DMS79 treated with DMSO at 0.1 percent for 48 hours (cell line): ENCODE results near the gene PMPCA.

Experiments used
- DNase-seq: peaks from one replicate; lab custom pipeline; 2025; lab: John Stamatoyannopoulos, UW

Gene PMPCA

DNA sequence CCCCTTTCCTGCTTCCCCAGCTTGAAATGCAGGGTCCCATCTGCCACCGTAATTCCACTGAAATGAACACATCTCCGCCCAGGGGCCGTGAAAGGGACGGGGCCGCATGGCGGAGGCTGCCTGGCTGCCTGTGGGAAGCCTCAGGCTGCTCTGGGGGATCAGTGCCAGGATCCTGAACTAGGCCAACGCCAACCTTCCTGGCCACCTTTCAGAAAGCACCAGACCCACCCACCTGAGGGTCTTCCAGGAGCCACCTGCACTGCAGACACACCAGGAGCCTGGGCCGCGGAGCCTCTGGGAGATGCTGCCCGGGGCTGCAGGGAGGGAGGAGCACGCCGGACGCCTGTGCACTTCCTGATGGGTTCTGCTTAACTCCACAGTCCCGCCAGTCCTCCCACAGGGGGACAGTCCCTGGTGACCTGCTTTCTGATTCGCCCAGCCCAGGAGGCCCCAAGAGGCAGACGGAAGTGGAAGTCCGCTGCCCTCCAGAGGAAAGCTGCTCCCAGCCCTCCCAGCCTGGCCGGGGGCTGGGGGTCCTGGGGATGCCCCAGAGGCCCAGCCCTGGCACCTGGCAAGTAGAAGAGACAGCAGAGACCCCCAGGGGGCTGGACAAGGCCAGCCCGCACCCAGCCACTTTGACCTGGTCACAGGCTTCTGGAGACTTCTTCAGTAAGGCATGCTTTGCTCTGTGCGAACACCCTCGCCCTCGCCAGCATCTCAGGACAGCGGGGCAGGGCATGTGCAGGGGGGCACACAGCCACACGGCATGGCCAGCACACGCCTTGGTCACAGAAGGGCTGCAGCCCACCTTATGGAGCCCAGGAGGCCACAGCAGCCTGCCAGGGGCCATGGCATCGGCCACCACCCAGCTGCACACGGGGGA lies 36.9 kb upstream of the PMPCA start, which contains the start of gene CARD9:
Gene CARD9 (minus strand): TSS at position 370 of the 883 bp plus-strand sequence. CDS start 1,591 bp downstream, outside the sequence.
- DNase-seq = no peak

DNA sequence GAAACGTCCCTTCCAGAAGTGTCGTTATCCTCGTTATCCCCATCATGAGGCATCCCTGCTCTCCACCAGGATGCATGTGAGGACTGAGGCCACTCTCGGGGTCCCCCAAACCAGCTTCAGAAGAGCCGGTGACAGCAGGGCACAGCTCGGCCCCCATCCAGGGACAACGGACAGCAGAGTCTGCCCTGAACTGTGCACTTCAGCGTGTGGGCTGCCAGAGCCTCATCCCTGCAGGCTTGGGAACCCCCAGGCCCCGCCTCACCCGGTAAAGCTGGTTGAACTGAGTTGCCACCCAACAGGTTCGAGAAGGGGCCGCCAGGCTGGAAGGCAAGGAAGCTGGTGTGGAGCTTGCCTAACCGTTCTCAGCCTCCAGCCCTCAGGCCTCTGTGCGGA lies 36.3 kb upstream of the PMPCA start:
- no peak for DNase-seq

DNA sequence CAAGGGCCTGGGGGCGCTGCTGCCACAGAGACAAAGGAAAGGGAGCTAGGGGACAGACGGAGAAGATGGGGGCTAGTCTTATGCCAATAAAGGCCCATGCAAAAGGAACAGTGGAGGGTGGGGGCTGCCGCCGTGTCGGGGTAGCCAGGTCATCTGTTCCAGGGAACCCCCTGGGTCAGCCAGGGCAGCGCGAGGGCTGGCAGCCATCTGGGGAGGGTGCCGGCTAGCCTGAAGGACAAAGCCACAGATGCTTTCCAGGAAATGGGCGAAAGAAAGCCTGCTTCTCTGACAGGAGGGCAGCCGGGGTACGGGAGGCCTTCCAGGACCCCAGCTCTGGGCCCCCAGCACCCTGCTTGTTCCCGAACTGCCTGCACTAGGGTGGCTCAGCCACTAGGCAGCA lies 35.4 kb upstream of the PMPCA start:
- DNase-seq = no peak

DNA sequence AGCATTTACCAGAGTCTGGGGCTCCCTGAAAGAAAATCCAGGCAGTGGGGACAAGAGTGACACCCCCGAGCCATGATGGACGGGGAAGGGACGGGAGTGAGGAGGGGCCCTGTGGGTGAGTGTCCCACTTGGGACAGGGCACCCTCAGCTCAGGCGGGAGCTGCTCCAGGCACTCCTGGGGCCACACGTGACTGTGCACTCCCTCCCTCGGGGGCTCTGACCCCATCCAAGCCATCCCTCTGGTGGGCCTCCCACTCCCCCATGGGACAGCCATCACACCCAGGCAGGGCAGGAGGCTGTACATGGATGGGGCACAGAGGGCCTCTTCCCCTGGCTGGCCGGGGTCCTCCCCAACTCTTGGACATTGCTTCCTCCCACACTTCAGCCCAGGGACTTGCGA lies 34.0 kb upstream of the PMPCA start:
- DNase-seq = no peak

DNA sequence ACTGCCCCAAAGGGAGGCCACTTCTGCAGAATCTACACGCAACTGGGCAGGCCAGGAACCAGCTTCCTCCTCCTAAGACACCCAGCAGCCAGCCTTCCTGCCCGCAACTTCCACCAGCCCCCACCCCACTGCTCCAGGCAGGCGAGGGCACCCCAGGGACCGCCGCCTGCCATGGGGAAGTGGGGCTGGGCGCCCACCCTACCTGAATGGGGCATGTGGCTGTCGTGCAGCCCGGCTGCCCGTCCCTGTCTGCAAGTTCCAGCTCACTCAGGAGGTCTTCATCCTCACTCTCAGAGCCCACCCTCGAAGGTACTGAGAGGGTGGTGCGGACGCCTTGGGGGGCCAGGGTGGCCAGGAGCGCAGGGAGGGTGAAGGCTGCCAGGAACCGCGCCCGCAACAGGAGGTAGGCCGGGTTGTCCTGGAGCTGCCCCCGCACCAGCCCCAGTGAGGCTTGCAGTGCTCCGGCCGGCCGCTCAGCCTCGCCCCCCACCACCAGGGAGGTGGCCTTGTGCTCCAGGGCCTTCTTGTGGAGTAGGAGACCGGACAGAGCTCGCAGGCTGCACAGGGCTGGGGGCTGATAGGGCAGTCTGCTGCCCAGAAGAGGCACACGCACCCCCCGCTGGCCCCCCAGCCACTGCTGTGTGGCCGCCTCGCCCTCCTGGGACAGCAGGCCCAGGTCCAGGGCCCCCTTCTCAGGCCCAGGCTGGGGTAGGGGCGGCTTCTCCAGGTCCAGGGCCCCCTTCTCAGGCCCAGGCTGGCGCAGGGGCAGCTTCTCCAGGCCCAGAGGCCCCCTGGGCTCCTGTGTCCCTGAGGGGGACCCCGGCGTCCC lies 32.9 kb upstream of the PMPCA start:
- no peak for DNase-seq

DNA sequence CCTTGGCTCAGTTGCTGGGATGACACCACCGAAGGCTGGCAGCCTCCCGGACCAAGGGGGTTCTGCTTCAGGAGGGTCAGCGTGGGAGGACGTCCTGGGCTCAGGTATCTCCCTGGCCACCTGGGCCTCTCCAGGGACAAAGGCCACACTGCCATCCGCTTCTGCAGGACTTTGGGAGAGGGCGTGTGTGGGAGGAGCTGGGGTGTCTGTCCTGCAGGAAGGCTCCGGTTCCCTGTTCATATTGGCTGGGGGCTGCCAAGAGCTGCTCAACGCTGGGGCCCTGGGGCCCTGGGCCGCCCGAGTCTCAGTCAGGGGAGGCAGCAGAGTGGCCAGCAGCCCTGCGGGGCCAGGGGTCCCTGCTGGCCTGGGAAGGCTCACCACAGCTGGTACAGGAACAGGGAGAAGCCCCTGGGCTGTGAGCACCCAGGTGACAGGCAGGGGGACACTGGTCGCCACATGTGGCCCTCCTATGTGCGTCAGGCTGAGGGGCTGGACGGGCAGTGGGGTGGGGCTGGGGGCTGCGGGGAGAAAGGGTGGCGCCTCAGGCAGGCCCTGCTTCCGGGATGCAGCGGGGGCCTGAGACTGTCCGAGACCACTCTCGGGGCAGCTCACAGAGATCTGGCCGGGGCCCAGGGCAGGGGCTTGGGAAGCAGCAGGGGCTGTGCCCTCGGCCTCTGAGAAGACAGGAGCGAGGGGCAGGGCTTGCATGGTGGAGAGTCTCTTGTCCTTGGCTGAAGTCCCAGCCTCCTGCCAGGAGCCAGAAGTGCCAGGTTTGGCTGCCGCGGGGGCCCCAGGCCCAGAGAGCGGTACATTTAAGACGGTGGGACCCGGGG lies 32.1 kb upstream of the PMPCA start:
- DNase-seq = peak; percentile 16

- no peak for DNase-seq
Observed at GRCh38 chr9:136379003-136379287, 31.5 kb upstream of the PMPCA start.

DNA sequence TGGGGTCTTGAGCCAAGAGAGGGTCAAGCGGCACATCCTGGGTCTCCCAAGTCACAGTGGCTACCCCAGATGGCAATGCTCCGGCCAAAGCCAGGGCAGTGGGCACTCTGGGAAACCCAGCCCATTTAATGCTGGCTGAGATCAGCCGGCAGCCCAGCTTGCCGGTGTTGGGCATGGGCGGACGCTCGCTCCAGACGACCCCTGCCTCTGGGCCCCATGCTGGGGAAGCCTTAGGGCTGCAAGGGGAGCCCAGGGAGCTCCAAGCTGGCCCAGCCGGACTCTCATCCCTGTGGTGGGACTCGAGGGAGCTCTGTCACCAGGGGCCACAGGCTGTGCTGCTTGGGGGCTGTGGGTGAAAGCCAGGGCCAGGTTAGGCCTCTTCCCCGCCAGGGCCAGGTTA lies 31.1 kb upstream of the PMPCA start:
- DNase-seq = no peak

- no peak for DNase-seq
Observed at GRCh38 chr9:136379891-136380290, 30.6 kb upstream of the PMPCA start.

DNA sequence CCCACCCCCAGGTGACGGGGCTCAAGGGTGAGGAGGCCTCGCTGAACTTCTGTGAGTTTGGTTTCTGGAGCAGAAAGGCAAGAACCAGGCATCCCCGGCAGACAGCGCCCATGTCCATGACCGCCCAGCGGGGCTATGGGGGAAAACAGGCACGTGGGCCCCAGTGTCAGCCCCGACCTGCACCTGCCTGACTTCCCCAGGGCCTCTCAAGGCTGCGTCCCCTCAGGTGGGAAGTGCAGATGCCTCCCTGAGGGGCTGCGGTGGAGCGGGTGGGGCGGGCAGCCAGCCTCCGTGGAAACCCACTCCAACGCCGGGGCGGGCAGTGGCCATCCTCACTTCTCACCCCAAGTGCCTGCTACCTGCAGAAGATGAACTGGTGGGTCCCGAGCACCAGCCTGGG lies 30.1 kb upstream of the PMPCA start:
- no peak for DNase-seq

GRCh38 chr9:136381311-136381710 lies 29.1 kb upstream of the PMPCA start:
- no peak for DNase-seq

GRCh38 chr9:136381966-136382513 lies 28.4 kb upstream of the PMPCA start:
- DNase-seq = no peak

GRCh38 chr9:136383436-136383835 lies 27.0 kb upstream of the PMPCA start:
- no peak for DNase-seq

GRCh38 chr9:136385015-136385414 lies 25.4 kb upstream of the PMPCA start:
- no peak for DNase-seq

GRCh38 chr9:136386018-136386417 lies 24.4 kb upstream of the PMPCA start:
- DNase-seq = no peak

GRCh38 chr9:136387217-136387616 lies 23.2 kb upstream of the PMPCA start:
- DNase-seq = no peak

GRCh38 chr9:136389396-136389795 lies 21.1 kb upstream of the PMPCA start:
- no peak for DNase-seq

- DNase-seq = no peak
Observed at GRCh38 chr9:136391737-136392537, 18.5 kb upstream of the PMPCA start.

- DNase-seq = no peak
Observed at GRCh38 chr9:136392538-136393449, 17.7 kb upstream of the PMPCA start.

- no peak for DNase-seq
Observed at GRCh38 chr9:136393531-136393930, 16.9 kb upstream of the PMPCA start.
